ENCODE measurements around the gene TMEM134. TPM values are rescaled to one million over a fixed set of nuclear protein-coding genes. Genes with fewer than 3 reads are reported as not detected.

The TMEM134 gene
- total RNA-seq, 4 donors from 2014 or later, result 21.4 to 85.5 (median 36.2) TPM

GRCh38 chr11:67438158-67438902 lies 30.7 kb downstream of the TMEM134 start:
- TF ChIP-seq, protein P1, sequence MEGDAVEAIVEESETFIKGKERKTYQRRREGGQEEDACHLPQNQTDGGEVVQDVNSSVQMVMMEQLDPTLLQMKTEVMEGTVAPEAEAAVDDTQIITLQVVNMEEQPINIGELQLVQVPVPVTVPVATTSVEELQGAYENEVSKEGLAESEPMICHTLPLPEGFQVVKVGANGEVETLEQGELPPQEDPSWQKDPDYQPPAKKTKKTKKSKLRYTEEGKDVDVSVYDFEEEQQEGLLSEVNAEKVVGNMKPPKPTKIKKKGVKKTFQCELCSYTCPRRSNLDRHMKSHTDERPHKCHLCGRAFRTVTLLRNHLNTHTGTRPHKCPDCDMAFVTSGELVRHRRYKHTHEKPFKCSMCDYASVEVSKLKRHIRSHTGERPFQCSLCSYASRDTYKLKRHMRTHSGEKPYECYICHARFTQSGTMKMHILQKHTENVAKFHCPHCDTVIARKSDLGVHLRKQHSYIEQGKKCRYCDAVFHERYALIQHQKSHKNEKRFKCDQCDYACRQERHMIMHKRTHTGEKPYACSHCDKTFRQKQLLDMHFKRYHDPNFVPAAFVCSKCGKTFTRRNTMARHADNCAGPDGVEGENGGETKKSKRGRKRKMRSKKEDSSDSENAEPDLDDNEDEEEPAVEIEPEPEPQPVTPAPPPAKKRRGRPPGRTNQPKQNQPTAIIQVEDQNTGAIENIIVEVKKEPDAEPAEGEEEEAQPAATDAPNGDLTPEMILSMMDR (IDR thresholded peaks at IDR 0.05; ENCODE audit: low read depth), result no peak

GRCh38 chr11:67437809-67438157 lies 31.3 kb downstream of the TMEM134 start:
- TF ChIP-seq, protein P1 (IDR thresholded peaks at IDR 0.05; ENCODE audit: low read depth), result no peak

DNA sequence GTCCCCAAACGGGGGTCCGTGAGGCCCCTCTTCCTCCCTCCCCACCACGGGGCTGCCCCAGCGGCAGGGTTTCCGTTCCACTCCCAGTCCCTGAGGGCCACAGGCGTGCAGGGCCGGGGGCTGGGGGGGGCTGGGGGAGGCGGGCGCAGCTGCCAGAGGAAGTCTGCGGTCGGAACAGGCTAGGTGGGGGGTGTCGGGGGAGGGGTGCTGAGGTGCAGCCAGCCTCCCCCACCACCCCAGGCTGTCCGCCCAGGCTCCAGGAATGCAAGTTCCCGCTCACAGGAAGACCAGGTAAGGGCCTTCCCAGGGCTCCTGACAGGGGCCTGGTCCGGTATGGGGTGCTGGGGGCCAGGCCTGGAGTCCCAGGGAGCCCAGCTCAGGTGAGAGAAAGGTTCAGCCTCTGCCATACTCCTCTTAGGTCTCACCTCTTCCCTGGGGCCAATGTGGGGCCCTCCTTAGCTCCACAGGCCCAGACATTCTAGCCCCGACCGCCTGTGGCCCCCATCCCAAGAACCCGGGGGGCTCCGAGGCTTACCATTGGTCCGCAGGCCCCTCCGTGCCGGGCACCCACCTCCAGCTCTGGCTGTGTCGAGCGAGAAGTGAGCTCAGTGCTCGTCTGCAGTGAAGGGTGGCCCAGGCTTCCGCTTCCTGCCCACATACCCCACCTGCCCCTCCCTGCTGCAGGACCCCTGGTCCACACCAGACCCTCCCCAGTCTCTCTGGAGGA lies 31.8 kb downstream of the TMEM134 start, which contains the start of gene PTPRCAP:
Gene PTPRCAP (minus strand): TSS at position 601 of the 727 bp plus-strand sequence. CDS start 63 bp downstream, at position 538.
- TF ChIP-seq, protein P1 (IDR thresholded peaks at IDR 0.05; ENCODE audit: low read depth), result no peak

DNA sequence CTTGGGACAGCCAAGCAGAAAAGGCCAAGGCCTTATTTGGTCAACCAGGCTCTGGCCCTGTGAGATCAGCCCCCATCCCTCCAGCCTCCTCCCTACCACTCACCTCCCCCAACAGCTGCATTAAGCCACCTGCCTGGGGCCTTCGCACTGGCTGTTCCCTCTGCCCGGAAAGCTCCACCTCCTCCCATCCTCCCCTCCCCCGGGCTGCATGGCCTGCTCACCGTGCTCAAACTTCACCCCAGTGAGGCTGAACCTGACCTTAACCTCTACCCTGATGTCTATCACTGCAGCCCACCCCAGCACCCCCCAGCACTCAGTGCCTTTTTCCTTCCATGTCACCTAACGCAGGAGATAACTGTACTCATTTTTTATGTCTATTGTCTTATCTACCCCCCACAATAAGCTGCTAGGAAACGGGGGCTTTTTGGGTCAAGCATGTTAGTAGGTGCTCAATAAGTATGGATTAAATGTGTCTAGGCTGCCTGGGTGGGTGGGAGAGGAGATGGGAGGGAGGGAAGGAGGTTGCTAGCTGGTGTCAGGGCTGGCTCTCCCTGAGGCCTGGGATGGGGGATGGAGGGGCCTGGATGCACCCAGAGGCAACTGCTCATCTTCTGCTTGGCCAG lies 32.5 kb downstream of the TMEM134 start:
- TF ChIP-seq, protein P1 (IDR thresholded peaks at IDR 0.05; ENCODE audit: low read depth), result no peak

- TF ChIP-seq, protein P1 (IDR thresholded peaks at IDR 0.05; ENCODE audit: low read depth), result no peak
Observed at GRCh38 chr11:67435727-67436458, 33.2 kb downstream of the TMEM134 start.

GRCh38 chr11:67435031-67435726 lies 33.9 kb downstream of the TMEM134 start:
- TF ChIP-seq, protein P1 (IDR thresholded peaks at IDR 0.05; ENCODE audit: low read depth), result no peak

Data from subcutaneous adipose tissue (tissue), 4 donors.